Measurements from ENCODE around the gene PYDC2. TPM values are rescaled to one million over a fixed set of nuclear protein-coding genes. Genes with fewer than 3 reads are reported as not detected.

The PYDC2 gene
- total and polyA plus RNA-seq, 10 of the 15 experiments (the other 5 are each of a cell fraction or from before 2014, with no cell fraction given), result not detected

DNA sequence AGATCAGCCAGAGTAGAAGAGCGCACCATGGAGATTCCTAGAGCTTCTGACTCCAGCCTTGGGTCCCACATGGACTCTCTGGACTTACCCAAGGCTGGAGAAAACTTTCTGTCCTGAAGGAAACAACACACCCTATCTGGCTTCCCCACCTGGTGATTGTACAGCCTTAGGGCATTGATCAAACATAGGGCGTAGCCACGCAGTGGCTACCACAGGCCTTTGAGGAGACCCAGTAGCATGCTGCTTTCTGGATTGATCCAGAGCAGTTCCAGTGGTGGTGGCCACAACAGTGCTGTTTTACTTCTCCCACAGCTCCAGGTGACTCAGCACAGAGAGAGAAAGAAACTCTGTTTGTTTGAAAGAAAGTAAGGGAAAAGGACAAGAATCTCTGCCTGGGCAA lies 23.5 kb downstream of the PYDC2 start:
- ChIA-PET POLR2A (no interaction called here), RAD21 (ENCODE audit: unreplicated experiment) (no interaction called here), CTCF (no interaction called here), SMC1A (ENCODE audit: uncharacterized antibody, unreplicated experiment) (no interaction called here)
- ATAC-seq (no peak), DNase-seq (ENCODE audit: low read depth, low spot score) (no peak), FAIRE-seq (no peak)
- Histone ChIP-seq H2AFZ (ENCODE audit: control insufficient read depth, low read depth, low read length) (no peak overlapping the region), H3K4me3 (no peak overlapping the region), H3K4me1 (ENCODE audit: control insufficient read depth, insufficient read depth, low read length) (no peaks in the 10 kb centered on the region), H4K20me1 (ENCODE audit: control insufficient read depth, insufficient read depth) (no peaks in the 10 kb centered on the region), H3K9ac (ENCODE audit: control insufficient read depth, insufficient read depth, low read length) (no peak overlapping the region), H3K9me3 (replicated peaks; ENCODE audit: control insufficient read depth, insufficient read depth, low read length) (no peaks in the 10 kb centered on the region; the same call in 2 of the 3 replicates), H3K27me3 (replicated peaks in 1 of 2; ENCODE audit: control insufficient read depth in 2 of 2, insufficient read depth in 2 of 2, low read length in 1 of 2) (no peaks in the 10 kb centered on the region), H3K79me2 (ENCODE audit: control insufficient read depth, insufficient read depth, low read length) (no peaks in the 10 kb centered on the region), H3K4me2 (ENCODE audit: control insufficient read depth, insufficient read depth) (no peak overlapping the region), H3K27ac (ENCODE audit: control insufficient read depth, insufficient read depth) (no peak overlapping the region), H3K36me3 (ENCODE audit: control insufficient read depth in 2 of 2, insufficient read depth in 2 of 2, low read length in 1 of 2) (no peaks in the 10 kb centered on the region)
- intact Hi-C loops (cut with micrococcal nuclease; ENCODE audit: unreplicated experiment) (no loop called here), in situ Hi-C loops (cut with MboI) (no loop called here)
- no TSS peak for BruUV-seq (replicated peaks)
- TF ChIP-seq TCF3 (IDR thresholded peaks at IDR 0.05; ENCODE audit: borderline replicate concordance, insufficient read depth, low read depth, low read length) (no peak), YBX1 (IDR thresholded peaks at IDR 0.05) (no peak), TCF7 (IDR thresholded peaks at IDR 0.05; ENCODE audit: borderline replicate concordance) (no peak), SREBF1 (IDR thresholded peaks at IDR 0.05; ENCODE audit: low read length) (no peak), ZNF217 (IDR thresholded peaks at IDR 0.05) (no peak), PML (IDR thresholded peaks at IDR 0.05; ENCODE audit: low read length) (no peak), CBFB (IDR thresholded peaks at IDR 0.05; ENCODE audit: low read depth) (no peak), LARP7 (IDR thresholded peaks at IDR 0.05) (no peak), SIX5 (IDR thresholded peaks at IDR 0.05; ENCODE audit: low read depth, low read length, severe bottlenecking) (no peak), KDM1A (IDR thresholded peaks at IDR 0.05; ENCODE audit: borderline replicate concordance) (no peak), SUPT20H (IDR thresholded peaks at IDR 0.05; ENCODE audit: borderline replicate concordance, control insufficient read depth, low read depth, low read length) (no peak), FOXK2 (IDR thresholded peaks at IDR 0.05) (no peak)
- TF ChIP-seq, protein P1, sequence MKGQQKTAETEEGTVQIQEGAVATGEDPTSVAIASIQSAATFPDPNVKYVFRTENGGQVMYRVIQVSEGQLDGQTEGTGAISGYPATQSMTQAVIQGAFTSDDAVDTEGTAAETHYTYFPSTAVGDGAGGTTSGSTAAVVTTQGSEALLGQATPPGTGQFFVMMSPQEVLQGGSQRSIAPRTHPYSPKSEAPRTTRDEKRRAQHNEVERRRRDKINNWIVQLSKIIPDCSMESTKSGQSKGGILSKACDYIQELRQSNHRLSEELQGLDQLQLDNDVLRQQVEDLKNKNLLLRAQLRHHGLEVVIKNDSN (IDR thresholded peaks at IDR 0.05; ENCODE audit: borderline replicate concordance, extremely low read length, insufficient read depth, low read depth, low read length), result no peak
- TF ChIP-seq, protein P2, sequence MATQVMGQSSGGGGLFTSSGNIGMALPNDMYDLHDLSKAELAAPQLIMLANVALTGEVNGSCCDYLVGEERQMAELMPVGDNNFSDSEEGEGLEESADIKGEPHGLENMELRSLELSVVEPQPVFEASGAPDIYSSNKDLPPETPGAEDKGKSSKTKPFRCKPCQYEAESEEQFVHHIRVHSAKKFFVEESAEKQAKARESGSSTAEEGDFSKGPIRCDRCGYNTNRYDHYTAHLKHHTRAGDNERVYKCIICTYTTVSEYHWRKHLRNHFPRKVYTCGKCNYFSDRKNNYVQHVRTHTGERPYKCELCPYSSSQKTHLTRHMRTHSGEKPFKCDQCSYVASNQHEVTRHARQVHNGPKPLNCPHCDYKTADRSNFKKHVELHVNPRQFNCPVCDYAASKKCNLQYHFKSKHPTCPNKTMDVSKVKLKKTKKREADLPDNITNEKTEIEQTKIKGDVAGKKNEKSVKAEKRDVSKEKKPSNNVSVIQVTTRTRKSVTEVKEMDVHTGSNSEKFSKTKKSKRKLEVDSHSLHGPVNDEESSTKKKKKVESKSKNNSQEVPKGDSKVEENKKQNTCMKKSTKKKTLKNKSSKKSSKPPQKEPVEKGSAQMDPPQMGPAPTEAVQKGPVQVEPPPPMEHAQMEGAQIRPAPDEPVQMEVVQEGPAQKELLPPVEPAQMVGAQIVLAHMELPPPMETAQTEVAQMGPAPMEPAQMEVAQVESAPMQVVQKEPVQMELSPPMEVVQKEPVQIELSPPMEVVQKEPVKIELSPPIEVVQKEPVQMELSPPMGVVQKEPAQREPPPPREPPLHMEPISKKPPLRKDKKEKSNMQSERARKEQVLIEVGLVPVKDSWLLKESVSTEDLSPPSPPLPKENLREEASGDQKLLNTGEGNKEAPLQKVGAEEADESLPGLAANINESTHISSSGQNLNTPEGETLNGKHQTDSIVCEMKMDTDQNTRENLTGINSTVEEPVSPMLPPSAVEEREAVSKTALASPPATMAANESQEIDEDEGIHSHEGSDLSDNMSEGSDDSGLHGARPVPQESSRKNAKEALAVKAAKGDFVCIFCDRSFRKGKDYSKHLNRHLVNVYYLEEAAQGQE (IDR thresholded peaks at IDR 0.05; ENCODE audit: low read depth, low read length), result no peak
- TF ChIP-seq, protein P3, sequence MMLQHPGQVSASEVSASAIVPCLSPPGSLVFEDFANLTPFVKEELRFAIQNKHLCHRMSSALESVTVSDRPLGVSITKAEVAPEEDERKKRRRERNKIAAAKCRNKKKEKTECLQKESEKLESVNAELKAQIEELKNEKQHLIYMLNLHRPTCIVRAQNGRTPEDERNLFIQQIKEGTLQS (IDR thresholded peaks at IDR 0.05; ENCODE audit: borderline replicate concordance, extremely low read depth, low read depth, low read length), result no peak
- 65% methylated on average over 3 of the region's 3 CpGs for WGBS (ENCODE audit: insufficient coverage, insufficient replicate concordance, low lambda C conversion rate, missing lambda C conversion rate)

Measured in GM12878 (cell line).